Nephron progenitor cell (in vitro differentiated cells): ENCODE measurements around the gene GALK2.

Experiments used
- DNase-seq: peaks from one replicate; pipeline ENCODE4 v3.0.0; 2021
- H3K27ac Mint-ChIP-seq: 2 replicates; pipeline ENCODE4 v1.8.0; 2021; ENCODE audit warnings: mild to moderate bottlenecking, moderate library complexity, mixed read lengths
- H3K27me3 Mint-ChIP-seq: 2 replicates; pipeline ENCODE4 v1.8.0; 2021; ENCODE audit warnings: mild to moderate bottlenecking, low read depth, mixed read lengths; ENCODE audit not compliant: poor library complexity
- H3K36me3 Mint-ChIP-seq: 2 replicates; pipeline ENCODE4 v1.8.0; 2021; ENCODE audit warnings: low read depth, mixed read lengths
- H3K4me1 Mint-ChIP-seq: 2 replicates; pipeline ENCODE4 v1.8.0; 2021; ENCODE audit warnings: mixed read lengths
- H3K4me3 Mint-ChIP-seq: 2 replicates; pipeline ENCODE4 v1.8.0; 2021; ENCODE audit warnings: mild to moderate bottlenecking, moderate library complexity, mixed read lengths
- H3K9me3 Mint-ChIP-seq: 2 replicates; pipeline ENCODE4 v1.8.0; 2021; ENCODE audit warnings: mild to moderate bottlenecking, moderate library complexity, mixed read lengths
- CTCF ChIP-seq: fragments of 200-600 bp; sonication (generic); IDR thresholded peaks from 2 replicates; pipeline ENCODE4 v1.5.0; 2021; ENCODE audit warnings: antibody characterized with exemption

The GALK2 gene

DNA sequence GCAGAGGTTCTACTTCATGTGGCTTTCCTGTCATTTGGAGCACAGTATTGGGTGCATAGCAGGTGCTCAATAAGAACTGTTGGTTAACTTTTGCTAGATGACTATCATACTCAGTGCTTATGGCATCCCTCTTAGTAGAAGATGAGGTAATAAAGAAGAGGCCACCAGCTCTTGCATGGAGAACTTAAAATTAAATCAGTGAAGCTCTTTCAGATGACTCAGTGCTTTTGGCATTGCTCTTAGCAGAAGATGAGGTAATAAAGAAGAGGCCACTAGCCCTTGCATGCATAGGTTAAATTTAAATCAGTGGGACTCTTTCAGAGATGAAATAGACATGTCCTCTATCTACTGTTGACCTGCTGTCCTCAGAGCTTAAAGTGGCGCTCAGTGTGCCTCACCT lies 143.6 kb downstream of the GALK2 start:
- no peak overlapping the region for H3K27ac Mint-ChIP-seq
- no peaks in the 10 kb centered on the region for H3K9me3 Mint-ChIP-seq
- H3K4me1 Mint-ChIP-seq = no peaks in the 10 kb centered on the region
- H3K36me3 Mint-ChIP-seq = peaks cover 34% of the 10 kb centered on the region
- DNase-seq = no peak
- TF ChIP-seq CTCF = no peak
- H3K4me3 Mint-ChIP-seq = no peak overlapping the region
- H3K27me3 Mint-ChIP-seq = no peaks in the 10 kb centered on the region

- Mint-ChIP-seq H3K4me1 (no peaks in the 10 kb centered on the region), H3K36me3 (peaks cover 40% of the 10 kb centered on the region), H3K27me3 (no peaks in the 10 kb centered on the region), H3K4me3 (no peak overlapping the region), H3K9me3 (no peaks in the 10 kb centered on the region), H3K27ac (no peak overlapping the region)
- DNase-seq = no peak
- no peak for TF ChIP-seq CTCF
These were observed 144.7 kb downstream of the GALK2 start for GRCh38 chr15:49314716-49315115.

GRCh38 chr15:49315391-49315823 lies 145.4 kb downstream of the GALK2 start:
- no peak for DNase-seq
- TF ChIP-seq CTCF = no peak
- Mint-ChIP-seq H3K4me3 (no peak overlapping the region), H3K9me3 (no peaks in the 10 kb centered on the region), H3K4me1 (no peaks in the 10 kb centered on the region), H3K27ac (peak overlapping the region; percentile 30), H3K36me3 (peaks cover 40% of the 10 kb centered on the region), H3K27me3 (no peaks in the 10 kb centered on the region)

GRCh38 chr15:49320351-49320750 lies 150.3 kb downstream of the GALK2 start:
- Mint-ChIP-seq H3K9me3 (no peaks in the 10 kb centered on the region), H3K27ac (peak overlapping the region; percentile 78), H3K4me1 (no peaks in the 10 kb centered on the region), H3K4me3 (no peak overlapping the region), H3K36me3 (peaks cover 37% of the 10 kb centered on the region), H3K27me3 (peaks cover 5% of the 10 kb centered on the region)
- TF ChIP-seq CTCF = no peak
- no peak for DNase-seq

DNA sequence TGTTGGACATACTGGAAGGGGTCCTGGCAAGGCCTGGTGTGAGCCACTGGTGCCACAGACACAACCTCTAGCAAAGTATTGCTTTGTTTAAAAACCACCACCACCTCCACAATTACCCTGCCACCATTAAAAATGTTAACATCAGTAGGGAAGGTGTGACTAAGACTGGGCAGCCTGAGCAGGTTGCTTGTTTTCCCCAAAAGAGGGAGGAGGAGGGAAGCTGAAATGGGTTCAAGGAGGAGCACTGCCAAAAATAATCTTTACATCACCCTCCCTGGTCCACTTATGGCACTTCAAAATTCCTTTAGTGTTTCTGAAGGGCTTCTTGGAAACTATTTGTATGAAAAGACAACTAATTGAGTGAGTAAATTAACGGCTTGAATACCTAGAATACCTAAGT lies 153.2 kb downstream of the GALK2 start:
- Mint-ChIP-seq H3K27ac (peak overlapping the region; percentile 73), H3K36me3 (peaks cover 27% of the 10 kb centered on the region), H3K4me3 (no peak overlapping the region), H3K9me3 (no peaks in the 10 kb centered on the region), H3K27me3 (peaks cover 5% of the 10 kb centered on the region), H3K4me1 (no peaks in the 10 kb centered on the region)
- TF ChIP-seq CTCF = no peak
- DNase-seq = no peak

DNA sequence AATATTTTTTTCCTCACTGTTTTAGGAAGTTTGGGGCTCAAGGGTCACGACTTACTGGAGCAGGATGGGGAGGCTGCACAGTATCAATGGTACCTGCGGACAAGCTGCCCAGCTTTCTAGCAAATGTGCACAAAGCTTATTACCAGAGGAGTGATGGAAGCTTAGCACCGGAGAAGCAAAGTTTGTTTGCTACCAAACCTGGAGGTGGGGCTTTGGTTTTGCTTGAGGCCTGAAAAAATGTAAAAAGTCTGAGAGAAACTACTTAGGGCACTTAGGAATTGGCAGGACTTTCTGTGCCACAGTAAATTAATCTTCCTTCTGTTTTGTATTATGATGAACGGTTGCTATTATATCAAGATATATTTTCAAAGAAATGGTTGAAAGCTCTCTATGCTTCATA lies 157.9 kb downstream of the GALK2 start:
- no peaks in the 10 kb centered on the region for H3K9me3 Mint-ChIP-seq
- TF ChIP-seq CTCF = no peak
- no peaks in the 10 kb centered on the region for H3K4me1 Mint-ChIP-seq
- no peak overlapping the region for H3K4me3 Mint-ChIP-seq
- H3K27ac Mint-ChIP-seq = no peak overlapping the region
- DNase-seq = no peak
- H3K27me3 Mint-ChIP-seq = no peaks in the 10 kb centered on the region
- peaks cover 11% of the 10 kb centered on the region for H3K36me3 Mint-ChIP-seq
